NCI-H510A treated with DMSO at 0.1 percent for 48 hours (cell line): ENCODE results near the gene RFXANK.

Experiments
- DNase-seq: peaks from one replicate; lab custom pipeline; 2025; lab: John Stamatoyannopoulos, UW

The RFXANK gene

GRCh38 chr19:19232261-19232721 is 40.2 kb downstream of the RFXANK start:
- no peak for DNase-seq

GRCh38 chr19:19234220-19234816 is 42.3 kb downstream of the RFXANK start:
- no peak for DNase-seq

- no peak for DNase-seq
These were observed 44.1 kb downstream of the RFXANK start for GRCh38 chr19:19236173-19236572.

GRCh38 chr19:19238126-19238894 is 46.3 kb downstream of the RFXANK start:
- DNase-seq, result no peak

- no peak for DNase-seq
These were observed 47.6 kb downstream of the RFXANK start for GRCh38 chr19:19239675-19240074.

- DNase-seq, result no peak
These were observed 48.4 kb downstream of the RFXANK start for GRCh38 chr19:19240476-19240875.

GRCh38 chr19:19250196-19250801 is 58.2 kb downstream of the RFXANK start:
- DNase-seq, result no peak
